HG02852 (cell line): ENCODE results near the gene CORO2A.
"Not testable (repeated sequence)": the region's sequence is repeated elsewhere in the genome, so short reads cannot be mapped to it uniquely, and the experiment has no call there.

Experiments used
- ATAC-seq: cut with Tn5 transposase; IDR thresholded peaks from one replicate; pipeline ENCODE4 v1.9.1; 2021; ENCODE audit warnings: mild to moderate bottlenecking, moderate library complexity; ENCODE audit not compliant: unreplicated experiment

Gene CORO2A

DNA sequence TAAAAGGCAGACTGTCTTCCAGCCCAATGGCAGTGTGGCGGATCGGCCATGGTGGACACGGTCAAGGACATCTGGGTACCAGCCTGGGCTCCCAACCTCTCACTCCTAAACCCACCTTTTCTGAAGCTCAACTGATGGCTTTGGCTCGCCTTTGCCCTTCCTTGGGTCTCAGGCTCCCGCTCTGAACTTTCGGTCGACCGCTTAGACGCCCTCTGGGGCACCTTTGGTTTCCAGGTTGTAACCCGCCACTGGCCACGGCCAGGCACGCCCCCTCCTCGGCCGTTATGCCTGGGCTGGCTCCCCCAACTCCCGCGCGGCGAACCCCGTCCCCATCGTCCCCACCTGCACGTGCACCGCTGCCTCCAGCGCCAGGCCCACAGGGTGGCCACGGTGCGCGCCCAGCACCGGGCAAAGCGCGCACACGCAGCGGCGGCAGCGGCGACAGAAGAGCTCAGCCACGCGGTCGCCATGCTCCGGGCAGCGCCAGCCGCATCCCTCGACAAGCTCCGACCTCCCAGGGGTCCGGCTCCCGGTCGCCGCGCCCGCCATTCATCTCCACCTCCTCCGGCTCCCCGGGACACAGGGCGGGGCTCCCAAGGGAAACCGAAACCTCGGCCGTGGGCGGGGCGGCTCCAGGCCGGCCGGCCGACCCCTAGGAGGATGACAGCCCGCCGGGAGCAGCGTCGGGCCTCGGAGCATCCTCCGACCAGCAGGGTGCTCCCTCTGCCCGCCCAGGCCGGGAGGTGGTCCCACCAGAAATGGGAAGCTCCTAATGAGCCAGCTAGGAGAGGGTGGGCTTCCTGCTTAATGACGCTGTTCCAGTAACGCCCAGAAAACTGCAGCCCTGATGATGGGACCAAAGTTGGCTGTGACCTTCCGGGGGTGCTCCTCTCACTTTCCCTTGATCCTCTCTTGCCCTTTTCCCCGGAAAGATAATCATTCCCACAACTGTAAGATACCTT, 73.5 kb downstream of the CORO2A start, which contains the start of gene TRIM14:
TSS of gene TRIM14 (minus strand) at position 583 of the 962 bp plus-strand sequence. CDS start at position 549, 34 bp downstream.
- ATAC-seq, result peak; percentile 66

DNA sequence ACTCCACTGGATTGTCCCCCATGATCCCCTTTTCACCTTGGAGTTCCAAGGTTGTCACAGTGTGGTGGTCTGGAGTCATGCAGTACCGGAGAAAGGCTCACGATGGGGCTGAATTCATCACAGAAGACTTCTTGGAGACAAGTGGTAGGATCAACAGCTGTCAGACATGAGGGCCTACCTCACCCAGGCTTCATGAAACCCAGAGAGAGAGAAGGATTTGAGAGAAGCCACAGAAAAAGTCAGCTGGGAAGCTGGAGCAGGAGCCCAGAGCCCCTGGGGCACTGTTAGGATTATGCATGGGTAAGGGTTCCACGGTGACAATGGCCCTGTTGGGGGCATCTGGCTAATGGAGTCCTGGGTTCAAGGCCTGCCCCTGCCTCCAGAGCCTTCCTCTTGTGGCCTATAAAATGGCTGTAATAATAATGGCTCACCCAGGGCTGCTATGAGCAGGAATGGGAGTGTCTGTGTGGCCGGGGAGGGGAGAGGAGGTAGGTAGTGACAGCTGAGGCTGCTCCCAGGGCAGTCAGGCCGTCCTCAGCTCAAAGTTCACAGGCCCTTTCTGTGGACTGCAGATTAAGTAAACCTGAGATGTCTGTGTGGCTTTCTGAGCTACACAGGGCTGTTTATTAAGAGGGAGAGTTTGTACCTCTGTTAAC, 74.3 kb downstream of the CORO2A start:
- ATAC-seq, result peak; percentile 54

DNA sequence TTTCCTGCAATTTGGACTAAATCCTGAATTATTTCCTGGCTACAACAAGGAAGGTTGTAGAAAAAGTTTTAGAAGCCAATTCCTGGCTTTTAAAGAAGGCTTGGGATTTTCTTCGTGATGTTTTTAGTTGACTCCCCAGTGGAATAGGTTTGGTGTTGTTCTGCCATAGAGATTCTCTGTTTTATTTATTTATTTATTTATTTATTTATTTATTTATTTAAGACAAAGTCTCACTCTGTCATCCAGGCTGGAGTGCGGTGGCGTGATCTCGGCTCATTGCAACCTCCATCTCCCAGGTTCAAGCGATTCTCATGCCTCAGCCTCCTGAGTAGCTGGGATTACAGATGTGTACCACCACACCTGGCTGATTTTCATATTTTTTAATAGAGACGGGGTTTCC, 75.3 kb downstream of the CORO2A start:
- ATAC-seq, result not testable (repeated sequence)

DNA sequence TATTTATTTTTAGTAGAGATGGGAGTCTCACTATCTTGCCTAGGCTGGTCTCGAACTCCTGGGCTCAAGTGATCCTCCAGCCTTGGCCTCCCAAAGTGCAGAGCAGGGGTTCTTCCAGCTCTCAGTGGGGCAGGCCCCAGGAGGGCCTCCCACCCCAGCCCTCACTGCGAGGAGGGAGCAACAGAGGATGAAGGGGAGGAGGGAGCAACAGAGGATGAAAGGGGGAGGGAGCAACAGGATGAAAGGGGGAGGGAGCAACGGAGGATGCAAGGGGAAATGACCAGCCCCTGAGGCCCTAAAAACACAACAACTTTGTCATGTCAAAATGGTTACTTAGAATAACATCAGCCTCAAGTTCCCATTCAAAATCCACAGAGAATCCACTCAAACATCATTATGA, 83.4 kb downstream of the CORO2A start:
- ATAC-seq, result no peak

DNA sequence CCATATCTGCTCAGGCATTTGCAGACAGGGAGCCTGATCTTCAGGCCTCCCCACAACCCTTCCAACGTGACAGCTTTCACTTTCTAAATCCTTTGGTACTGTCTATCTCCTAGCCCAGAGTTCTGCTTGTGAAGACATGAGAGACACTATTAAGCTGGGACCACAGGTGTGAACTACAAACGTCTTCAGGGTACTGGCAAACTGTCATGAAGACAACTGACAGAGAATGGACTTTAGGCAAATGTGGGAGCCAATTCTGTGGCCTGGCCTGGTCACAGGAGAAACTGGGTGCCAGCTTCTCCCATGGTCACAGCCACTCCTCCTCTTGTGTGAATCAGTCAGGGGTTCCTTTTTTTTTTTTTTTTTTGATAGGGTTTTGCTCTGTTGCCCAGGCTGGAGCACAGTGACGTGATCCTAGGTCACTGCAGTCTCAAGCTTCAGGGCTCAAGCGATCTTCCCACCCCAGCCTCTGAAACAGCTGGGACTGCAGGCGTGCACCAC, 83.9 kb downstream of the CORO2A start:
- ATAC-seq, result peak; percentile 79

DNA sequence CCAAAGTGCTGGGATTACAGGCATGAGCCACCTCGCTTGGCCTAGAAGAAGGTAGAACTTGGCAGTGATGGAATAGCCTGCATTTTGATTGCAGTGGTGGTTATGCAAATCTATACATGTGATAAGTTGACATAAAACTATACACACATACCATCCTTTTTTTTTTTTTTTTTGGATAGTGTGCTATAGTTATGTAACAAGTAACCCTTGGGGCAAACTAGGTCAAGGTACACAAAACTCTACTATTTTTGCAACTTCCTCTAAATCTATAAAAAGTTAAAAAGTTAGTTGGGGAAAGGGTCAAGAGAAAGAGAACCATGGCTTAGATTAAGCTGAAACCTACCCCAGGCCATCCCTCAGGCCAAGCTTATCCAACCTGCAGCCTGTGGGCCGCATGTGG, 84.5 kb downstream of the CORO2A start:
- no peak for ATAC-seq

DNA sequence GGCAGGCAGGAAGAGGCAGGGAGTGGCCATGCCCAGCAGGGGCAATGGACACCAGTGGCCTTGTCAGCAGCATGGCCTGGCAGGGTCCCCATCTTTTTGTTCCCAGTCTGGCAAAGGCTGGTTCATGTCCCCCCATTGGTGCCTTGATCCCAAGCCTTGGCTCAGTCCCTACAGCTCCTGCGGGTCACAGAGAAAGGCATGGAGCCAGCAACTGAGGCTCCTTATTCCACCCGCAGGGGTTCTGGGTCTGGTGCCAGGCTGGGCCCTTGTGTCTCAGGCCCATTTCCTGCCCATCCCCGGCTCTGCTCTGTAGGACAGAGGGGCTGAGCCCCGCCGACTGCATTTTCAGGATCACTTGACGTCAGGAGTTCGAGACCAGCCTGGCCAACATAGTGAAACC, 87.4 kb downstream of the CORO2A start:
- no peak for ATAC-seq

DNA sequence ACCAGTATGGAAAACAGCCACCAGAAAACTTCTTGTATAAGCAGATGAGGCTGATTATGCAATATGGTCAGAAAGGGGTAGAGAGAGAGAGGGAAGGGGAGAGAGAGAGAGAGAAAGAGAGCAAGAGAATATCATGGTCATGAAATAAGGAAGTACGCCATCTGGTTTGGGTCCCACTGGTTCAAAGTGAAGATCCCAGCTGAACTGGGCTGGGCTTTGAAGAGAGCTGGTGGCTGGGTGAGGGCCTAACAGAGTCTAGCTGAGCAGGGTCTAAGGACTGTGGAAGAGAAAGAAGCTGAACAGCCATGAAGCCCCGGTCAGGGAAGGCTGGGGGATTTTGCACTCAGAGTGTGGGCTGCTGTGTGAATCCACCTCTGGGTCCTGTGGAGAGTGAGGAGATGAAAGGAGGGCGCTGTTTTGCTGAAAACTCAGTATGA, 88.0 kb downstream of the CORO2A start:
- no peak for ATAC-seq

DNA sequence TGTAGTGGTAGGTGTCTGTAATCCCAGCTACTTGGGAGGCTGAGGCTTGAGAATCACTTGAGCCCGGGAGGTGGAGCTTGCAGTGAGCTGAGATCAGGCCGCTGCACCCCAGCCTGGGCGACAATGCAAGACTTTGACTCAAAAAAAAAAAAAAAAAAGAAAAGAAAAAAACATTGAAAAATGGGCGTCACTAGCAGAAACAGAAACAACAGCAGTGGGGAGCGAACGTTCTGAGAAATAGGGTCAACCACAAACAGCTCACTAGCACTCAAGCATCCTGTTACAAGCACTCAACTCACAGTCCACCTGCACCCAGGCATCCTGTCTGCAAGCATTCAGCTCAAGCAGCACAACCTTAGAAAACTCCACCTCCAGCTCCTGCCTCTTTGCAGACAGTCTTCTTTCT, 90.6 kb downstream of the CORO2A start:
- ATAC-seq, result peak; percentile 94

DNA sequence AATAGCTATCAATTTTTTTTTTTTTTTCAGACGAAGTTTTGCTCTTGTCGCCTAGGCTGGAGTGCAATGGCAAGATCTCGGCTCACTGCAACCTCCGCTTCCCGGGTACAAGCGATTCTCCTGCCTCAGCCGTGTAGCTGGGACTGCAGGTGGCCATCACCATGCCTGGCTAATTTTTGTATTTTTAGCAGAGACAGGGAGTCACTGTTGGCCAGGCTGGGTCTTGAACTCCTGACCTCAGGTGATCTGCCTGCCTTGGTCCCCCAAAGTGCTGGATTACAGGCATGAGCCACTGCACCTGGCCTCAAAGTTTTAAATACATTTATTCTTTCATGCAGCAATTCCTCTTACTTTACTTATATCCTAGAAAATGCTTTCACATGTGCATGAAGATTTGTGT, 91.0 kb downstream of the CORO2A start:
- ATAC-seq, result no peak

DNA sequence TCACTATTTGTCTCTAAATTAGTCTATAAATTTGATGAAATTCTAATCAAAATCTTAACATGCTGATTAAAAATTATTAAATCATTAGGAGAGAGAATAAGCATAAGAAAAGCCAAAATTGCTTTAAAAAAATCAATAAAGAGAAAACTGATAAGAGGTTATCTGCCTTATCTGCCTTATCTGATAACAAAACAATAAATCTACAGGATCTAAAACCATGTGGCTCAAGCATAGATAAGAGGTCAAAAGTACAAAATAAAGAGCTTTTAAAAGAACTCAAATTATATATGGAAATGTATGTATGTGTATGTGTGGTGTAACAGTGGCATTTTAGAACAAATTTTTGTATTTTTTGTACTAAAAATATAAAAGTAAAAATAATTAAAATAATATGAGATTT, 92.0 kb downstream of the CORO2A start:
- ATAC-seq, result no peak

DNA sequence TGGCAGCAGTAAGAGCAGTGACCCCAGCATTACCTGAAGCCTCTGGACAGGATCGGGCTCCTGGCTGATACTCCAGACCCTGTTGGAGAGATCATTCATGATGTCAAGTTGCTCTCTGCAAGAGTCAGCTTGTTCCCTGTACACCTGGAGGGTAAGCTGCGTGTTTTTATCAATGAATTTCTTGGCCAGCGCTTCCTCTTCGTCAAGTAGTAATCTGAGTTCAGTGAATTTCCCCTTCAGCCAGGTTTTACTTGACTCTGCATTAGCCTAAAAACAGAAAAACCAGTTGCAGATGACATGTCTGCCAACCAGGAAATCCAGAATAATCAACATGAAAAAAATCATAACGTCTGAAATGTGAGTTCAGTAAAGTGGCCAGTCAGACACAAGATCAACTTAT, 92.5 kb downstream of the CORO2A start:
- no peak for ATAC-seq

DNA sequence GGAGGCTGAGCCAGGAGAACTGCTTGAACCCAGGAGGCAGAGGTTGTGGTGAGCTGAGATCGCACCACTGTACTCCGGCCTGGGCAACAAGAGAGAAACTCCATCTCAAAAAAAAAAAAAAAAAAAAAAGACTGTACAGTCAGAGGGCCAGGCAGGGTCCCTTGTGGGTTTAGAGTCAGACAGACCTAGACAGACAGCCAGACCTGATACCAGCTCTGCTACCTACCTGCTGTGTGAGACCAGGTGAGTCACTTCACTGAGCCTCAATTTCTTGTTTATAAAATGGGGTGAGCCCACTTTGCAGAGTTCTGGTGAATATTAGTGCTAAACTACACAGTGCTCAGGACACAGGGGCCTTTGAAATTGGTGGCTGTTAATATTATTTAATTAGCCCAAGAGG, 93.1 kb downstream of the CORO2A start:
- ATAC-seq, result no peak

DNA sequence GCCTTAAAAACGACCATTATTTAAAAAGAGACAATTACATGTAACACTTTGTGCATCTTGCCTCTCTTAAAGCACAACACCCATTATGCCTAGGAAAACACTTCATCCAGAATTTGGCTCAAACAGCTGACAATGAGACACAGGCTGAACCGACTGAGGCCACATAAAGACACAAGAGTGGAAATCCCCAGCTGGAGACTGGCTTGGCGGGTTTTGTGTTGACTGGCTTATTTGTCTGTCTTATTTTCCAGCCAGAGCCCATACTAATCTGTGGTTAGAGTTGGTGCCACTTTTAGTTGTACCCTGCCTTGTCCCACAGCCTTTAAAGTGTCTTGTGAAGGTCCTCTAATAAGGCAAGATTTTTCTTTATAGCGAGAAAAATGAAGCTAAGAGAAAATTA, 94.6 kb downstream of the CORO2A start:
- ATAC-seq, result no peak

DNA sequence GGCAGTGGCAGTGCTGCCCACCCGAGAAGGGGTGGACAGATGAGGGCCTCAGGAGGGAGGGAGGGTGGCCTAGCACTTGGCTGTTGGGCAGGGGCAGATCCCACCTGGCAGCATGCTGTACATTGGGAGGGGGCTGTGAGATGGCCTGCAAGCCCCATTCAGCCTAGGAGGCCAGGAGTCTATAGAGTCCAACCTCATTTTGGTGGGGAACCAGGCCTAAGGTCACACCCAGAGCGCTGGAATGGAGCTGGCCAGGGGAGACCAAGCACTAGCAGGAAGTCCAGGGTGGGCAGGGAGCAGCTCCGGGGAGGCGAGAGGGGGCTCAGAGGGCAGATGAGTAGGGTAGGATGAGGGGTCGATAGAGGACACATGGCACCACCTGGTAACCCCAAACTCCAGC, 96.3 kb downstream of the CORO2A start:
- ATAC-seq, result no peak

DNA sequence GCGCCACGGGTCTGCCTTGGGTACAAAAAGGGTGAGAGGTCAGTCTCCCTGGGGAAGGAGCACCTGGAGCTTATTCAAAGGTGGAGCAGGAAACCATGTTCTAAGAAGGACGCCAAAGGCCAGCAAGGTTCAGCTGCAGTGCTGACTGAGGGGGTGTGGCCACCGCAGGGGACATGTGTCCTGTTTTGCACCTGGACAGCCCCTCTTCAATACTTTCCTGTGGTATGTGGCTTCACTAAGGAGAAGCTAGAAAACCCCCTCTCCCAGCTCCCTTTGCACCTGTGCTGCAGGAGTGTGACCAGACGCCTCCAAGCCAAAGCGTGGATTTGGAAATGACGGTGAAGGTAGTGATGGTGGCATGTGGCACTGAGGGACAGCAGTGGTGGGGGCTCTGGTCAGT, 97.0 kb downstream of the CORO2A start:
- ATAC-seq, result no peak

DNA sequence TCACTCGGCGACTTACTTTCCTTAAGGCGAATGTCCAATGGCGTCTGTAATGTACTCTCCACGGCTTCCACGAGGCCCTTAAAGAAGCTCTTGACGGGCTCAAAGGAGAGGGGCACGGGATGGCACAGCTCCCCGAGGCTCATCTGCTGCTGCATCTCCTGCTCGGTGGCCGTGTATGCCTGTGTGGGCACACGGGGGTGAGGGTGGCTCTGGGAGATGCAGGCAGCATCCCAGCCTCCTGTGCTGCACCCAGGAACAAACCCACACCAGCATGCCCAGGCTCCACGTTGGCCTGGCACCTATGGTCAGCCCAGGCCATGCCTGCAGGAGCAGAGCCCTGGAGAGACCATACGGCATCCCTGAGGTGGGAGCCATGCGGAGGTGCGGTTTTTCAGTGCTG, 97.6 kb downstream of the CORO2A start:
- no peak for ATAC-seq

DNA sequence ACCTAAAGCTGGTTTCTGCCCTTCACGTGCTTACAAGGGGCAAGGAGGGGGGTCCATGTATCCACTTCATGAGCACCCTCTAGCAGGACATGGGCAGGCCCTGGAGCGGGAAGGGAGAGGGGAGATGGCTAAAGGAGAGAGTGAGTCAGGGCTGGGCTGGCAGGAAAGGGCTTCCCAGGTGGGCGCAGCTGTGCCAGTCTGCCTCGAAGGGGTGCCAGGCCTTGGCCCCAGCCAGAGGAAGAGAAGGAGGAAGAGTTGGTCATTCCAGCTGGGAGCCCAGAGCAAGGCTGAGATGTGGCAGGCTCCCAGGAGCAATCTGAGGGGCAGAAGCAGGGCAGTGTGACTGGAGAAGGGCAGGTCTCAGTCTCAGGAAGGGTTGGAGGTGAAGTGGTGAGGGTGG, 98.1 kb downstream of the CORO2A start:
- ATAC-seq, result no peak

DNA sequence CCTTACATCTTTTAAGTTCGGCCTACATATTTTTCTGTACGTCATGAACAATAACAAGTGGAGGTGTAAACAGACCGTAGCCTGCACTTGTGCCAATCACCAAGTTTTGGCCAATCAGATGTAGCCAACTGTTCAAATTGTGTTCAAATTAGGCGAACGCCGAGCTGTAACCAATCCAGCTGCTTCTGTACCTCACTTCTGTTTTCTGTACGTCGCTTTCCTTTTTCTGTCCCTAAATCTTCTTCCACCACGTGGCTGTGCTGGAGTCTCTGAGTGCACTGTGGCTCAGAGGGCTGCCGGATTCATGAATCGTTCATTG, 99.9 kb downstream of the CORO2A start:
- no peak for ATAC-seq

DNA sequence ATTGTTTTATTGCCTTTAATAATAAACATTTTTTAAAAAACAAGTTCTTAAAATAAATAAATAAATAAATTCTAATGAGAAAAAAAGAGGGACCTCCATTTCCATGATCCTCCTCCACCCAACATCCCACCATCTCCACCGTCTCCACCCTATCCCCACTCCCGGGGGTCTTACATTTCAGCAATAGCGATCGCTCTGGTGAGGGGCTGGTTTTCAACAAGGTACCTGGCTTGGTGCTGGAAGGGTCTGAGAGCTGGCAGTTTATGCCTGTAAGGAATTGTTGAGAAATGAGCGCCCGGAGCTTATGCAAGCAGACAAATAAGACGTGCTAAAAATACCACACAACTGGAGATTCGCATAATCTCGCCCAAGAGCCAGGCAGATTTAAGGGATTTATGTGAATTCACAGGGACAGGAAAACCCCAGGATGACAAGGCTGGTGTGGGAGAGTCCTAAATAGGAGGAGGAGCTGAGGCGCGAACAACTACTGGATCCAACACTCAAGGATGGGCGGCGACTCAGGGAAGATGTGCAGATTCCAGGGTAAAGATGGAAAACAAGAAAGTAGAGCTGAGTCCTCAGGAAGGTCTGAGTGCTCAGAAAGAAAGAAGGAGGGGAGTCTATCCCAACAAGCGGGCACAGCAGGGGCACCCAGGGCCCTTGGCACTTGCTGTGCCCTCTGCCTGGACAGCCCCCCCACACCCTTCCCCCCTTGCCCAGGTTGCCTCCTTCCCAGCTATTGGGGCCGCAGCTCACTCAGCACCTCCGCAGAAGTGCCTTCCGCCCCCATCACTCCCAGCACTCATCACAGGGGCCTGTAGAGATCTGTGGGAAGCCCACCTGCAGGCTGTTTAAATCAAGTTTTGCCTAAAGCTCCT, 100.5 kb downstream of the CORO2A start:
- ATAC-seq, result no peak

DNA sequence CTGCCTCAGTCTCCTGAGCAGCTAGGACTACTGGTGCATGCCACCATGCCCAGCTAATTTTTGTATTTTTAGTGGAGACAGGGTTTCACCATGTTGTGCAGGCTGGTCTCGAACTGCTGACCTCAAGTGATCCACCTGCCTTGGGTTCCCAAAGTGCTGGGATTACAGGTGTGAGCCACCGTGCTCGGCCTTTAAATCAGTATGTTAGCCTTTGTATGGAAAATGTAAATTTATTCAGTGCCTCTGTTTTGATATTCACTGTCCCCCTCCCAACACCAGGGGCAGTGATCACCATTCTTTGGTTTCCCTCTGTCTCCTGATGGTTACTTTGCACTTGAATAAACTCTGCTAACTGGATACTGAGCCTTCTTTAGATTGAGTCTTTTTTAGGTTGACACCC, 101.8 kb downstream of the CORO2A start:
- ATAC-seq, result not testable (repeated sequence)
